HL-60 (cell line): ENCODE data around the gene C14orf180.

Source experiments
- DNase-seq, 2 experiments: peaks; one replicate each; pipeline ENCODE4 v3.0.0-alpha.2; 2010 to 2020; ENCODE audit warnings: low read depth in 1 of 2, low spot score in 1 of 2
- H3K27ac ChIP-seq: fragments of 250-450 bp; sonication (Bioruptor Pico); replicated peaks from 2 replicates; pipeline ENCODE4 v1.5.1; 2020; ENCODE audit warnings: mild to moderate bottlenecking, moderate library complexity
- H3K27me3 ChIP-seq: fragments of 250-450 bp; sonication (Bioruptor Pico); 2 replicates; pipeline ENCODE4 v1.5.1; 2021; ENCODE audit warnings: mild to moderate bottlenecking, moderate library complexity; ENCODE audit not compliant: insufficient read depth, poor library complexity, severe bottlenecking
- H3K4me3 ChIP-seq: replicated peaks from 2 replicates; pipeline ENCODE4 v1.5.1; 2011; ENCODE audit warnings: mild to moderate bottlenecking, control low read depth, low read length; ENCODE audit not compliant: insufficient read depth
- CTCF ChIP-seq: IDR thresholded peaks from one replicate; pipeline ENCODE4 v1.5.1; 2011; ENCODE audit warnings: low read length, control low read depth, inconsistent platforms; ENCODE audit not compliant: insufficient read depth
- GABPA ChIP-seq: IDR thresholded peaks from 2 replicates; pipeline ENCODE4 v1.6.1; 2012; ENCODE audit warnings: low read depth
- POLR2AphosphoS5 ChIP-seq: IDR thresholded peaks from 2 replicates; pipeline ENCODE4 v1.6.1; 2012; ENCODE audit warnings: low read depth
- REST ChIP-seq: IDR thresholded peaks from 2 replicates; pipeline ENCODE4 v1.6.1; 2012; ENCODE audit warnings: low read depth; ENCODE audit not compliant: insufficient replicate concordance
- SPI1 ChIP-seq: IDR thresholded peaks from 2 replicates; pipeline ENCODE4 v1.6.1; 2012; ENCODE audit warnings: low read depth, mild to moderate bottlenecking, borderline replicate concordance

Gene C14orf180

GRCh38 chr14:104557766-104558165 lies 21.8 kb upstream of the C14orf180 start:
- TF ChIP-seq POLR2AphosphoS5 = no peak
- no peak for TF ChIP-seq GABPA
- no peak for TF ChIP-seq SPI1
- TF ChIP-seq REST = no peak
- no peak for TF ChIP-seq CTCF
- Histone ChIP-seq H3K27ac (no peak overlapping the region), H3K4me3 (no peak overlapping the region), H3K27me3 (peaks cover 6% of the 10 kb centered on the region)
- no peak for DNase-seq

GRCh38 chr14:104558231-104559027 lies 21.1 kb upstream of the C14orf180 start:
- no peak for TF ChIP-seq POLR2AphosphoS5
- no peak for TF ChIP-seq GABPA
- TF ChIP-seq CTCF = no peak
- TF ChIP-seq REST = no peak
- TF ChIP-seq SPI1 = no peak
- DNase-seq = no peak
- Histone ChIP-seq H3K4me3 (no peak overlapping the region), H3K27me3 (peaks cover 8% of the 10 kb centered on the region), H3K27ac (no peak overlapping the region)

- no peak for DNase-seq
- peaks cover 14% of the 10 kb centered on the region for H3K27me3 ChIP-seq
- TF ChIP-seq CTCF = no peak
- TF ChIP-seq GABPA = no peak
- no peak for TF ChIP-seq SPI1
- no peak for TF ChIP-seq POLR2AphosphoS5
- no peak for TF ChIP-seq REST
- no peak overlapping the region for H3K4me3 ChIP-seq
- no peak overlapping the region for H3K27ac ChIP-seq
Measured at GRCh38 chr14:104559028-104559803, 20.3 kb upstream of the C14orf180 start.
